ENCODE results near the gene IGSF22. TPM values are rescaled to one million over a fixed set of nuclear protein-coding genes. Genes with fewer than 3 reads are reported as not detected.

IGSF22 gene
- total and polyA plus RNA-seq, 2 of the 8 experiments (the other 6 are each of a cell fraction or from before 2014, with no cell fraction given), result 0.14 TPM; not detected in 1

- H3K23ac ChIP-seq (ENCODE audit: insufficient read length), result no peak overlapping the region
- H3K9me3 ChIP-seq (ENCODE audit: insufficient read depth in 2 of 2, low read depth in 1 of 2, low read length in 1 of 2), result no peaks in the 10 kb centered on the region
- peaks cover 0 to 20% (median 8%) of the 10 kb centered on the region in 4 experiments; a peak in 6 of 7 replicates for H3K4me1 ChIP-seq (replicated peaks in 1 of 4; ENCODE audit: control insufficient read depth in 3 of 4, insufficient read depth in 4 of 4, low read length in 3 of 4)
- H3K4me2 ChIP-seq (ENCODE audit: insufficient read depth in 1 of 2, low read depth in 2 of 2, low read length in 2 of 2), result no peak overlapping the region
- no peak overlapping the region for H2BK120ac ChIP-seq (replicated peaks; ENCODE audit: low read depth, low read length)
- POLR2A ChIA-PET (ENCODE audit: partially characterized antibody), result interaction anchor here (1.0 kb wide), 1 partner anchor 21 kb away, joined by 3 read pairs; no protein-coding TSS in a partner anchor
- no peak overlapping the region for H4K91ac ChIP-seq (replicated peaks; ENCODE audit: insufficient read length, low read length)
- no peak overlapping the region for H2BK5ac ChIP-seq (ENCODE audit: low read depth, low read length)
- no peak for DNase-seq (ENCODE audit: low read depth in 1 of 2, low spot score in 2 of 2)
- no peak overlapping the region for H4K5ac ChIP-seq (ENCODE audit: insufficient read length, low read depth, low read length)
- H2BK12ac ChIP-seq (ENCODE audit: low read depth, low read length), result no peak overlapping the region
- H4K20me1 ChIP-seq (replicated peaks in 1 of 2; ENCODE audit: control insufficient read depth in 1 of 2, insufficient read depth in 2 of 2, low read length in 2 of 2), result no peaks in the 10 kb centered on the region
- no peak overlapping the region for H3K4me3 ChIP-seq (ENCODE audit: extremely low read depth in 1 of 4, insufficient read depth in 2 of 4, low read depth in 3 of 4, low read length in 4 of 4)
- H3K9ac ChIP-seq (replicated peaks in 1 of 4; ENCODE audit: extremely low read depth in 1 of 4, low read depth in 3 of 4, low read length in 3 of 4), result no peak overlapping the region
- H3K4ac ChIP-seq (replicated peaks; ENCODE audit: insufficient read length, low read depth, low read length), result no peak overlapping the region
- no peak overlapping the region for H3K18ac ChIP-seq (ENCODE audit: extremely low read depth, low read length)
- H3K27ac ChIP-seq (ENCODE audit: low read depth, low read length), result no peak overlapping the region
- no peak overlapping the region for H2AK5ac ChIP-seq (ENCODE audit: low read depth, low read length)
- no peaks in the 10 kb centered on the region for H3K36me3 ChIP-seq (ENCODE audit: control insufficient read depth in 2 of 4, insufficient read depth in 4 of 4, low read length in 3 of 4)
- H3K14ac ChIP-seq (ENCODE audit: insufficient read length), result no peak overlapping the region
- CTCF ChIA-PET (ENCODE audit: partially characterized antibody), result interaction anchor here (0.6 to 2.3 kb wide), 10 partner anchors 11 to 657 kb away, joined by 3 to 7 read pairs (median 4); no protein-coding TSS in a partner anchor
- H4K8ac ChIP-seq (ENCODE audit: extremely low read depth, insufficient read depth, low read length), result no peak overlapping the region
- no peaks in the 10 kb centered on the region for H3K79me1 ChIP-seq (ENCODE audit: low read depth, low read length)
- no peak for FAIRE-seq
- no peaks in the 10 kb centered on the region for H3K23me2 ChIP-seq (ENCODE audit: low read depth, low read length)
- WGBS, 2 experiments (ENCODE audit: extremely low coverage in 1 of 2, insufficient coverage in 1 of 2, insufficient read length in 1 of 2, insufficient replicate concordance in 2 of 2, low coverage in 1 of 2, low lambda C conversion rate in 2 of 2, missing lambda C conversion rate in 1 of 2), result 91% methylated on average over 13 of the region's 13 CpGs; no CpG with 5 or more reads in 1 of the 2 experiments
- H2BK15ac ChIP-seq (ENCODE audit: low read length), result no peak overlapping the region
- no peak overlapping the region for H2AFZ ChIP-seq (ENCODE audit: low read length)
- H3K56ac ChIP-seq (replicated peaks; ENCODE audit: insufficient read length, low read depth, low read length), result no peak overlapping the region
- H3K27me3 ChIP-seq (replicated peaks in 1 of 4; ENCODE audit: control insufficient read depth in 3 of 4, extremely low read depth in 1 of 4, insufficient read depth in 3 of 4, low read length in 3 of 4), result 0 out of 7 replicates have a peak, but pooled peaks cover 0 to 3% (median 0%) of the 10 kb centered on the region in 4 experiments
- no peak overlapping the region for H2BK20ac ChIP-seq (ENCODE audit: low read length)
- H3K79me2 ChIP-seq (ENCODE audit: control insufficient read depth in 1 of 2, insufficient read depth in 2 of 2, low read length in 2 of 2), result no peaks in the 10 kb centered on the region
- TF ChIP-seq FOSL1 (IDR thresholded peaks at IDR 0.05; ENCODE audit: insufficient read depth, low read depth, low read length) (no peak), NRF1 (IDR thresholded peaks at IDR 0.05; ENCODE audit: low read depth, low read length) (no peak)
Measured at GRCh38 chr11:18771266-18772035, 45.5 kb upstream of the IGSF22 start.
